Thyroid gland (tissue), 4 donors: ENCODE results near the gene EIF2B4. TPM values are rescaled to one million over a fixed set of nuclear protein-coding genes. Genes with fewer than 3 reads are reported as not detected.

Experiments
- DNase-seq, 2 donors: peaks; one replicate each; pipeline ENCODE4 v3.0.0-alpha.2; 2019
- H3K27ac ChIP-seq, 3 donors: fragments of 200-600 bp; sonication (generic); 1 replicate in 2 of 3; 2 replicates in 1 of 3; pipeline ENCODE4 v1.5.1; 2016 to 2019; ENCODE audit warnings: mild to moderate bottlenecking in 1 of 3, moderate library complexity in 1 of 3
- H3K27me3 ChIP-seq: fragments of 200-600 bp; sonication (generic); one replicate; pipeline ENCODE4 v1.5.1; 2019
- H3K36me3 ChIP-seq, 2 donors: fragments of 200-600 bp; sonication (generic); one replicate each; pipeline ENCODE4 v1.5.1; 2016 to 2019
- H3K4me1 ChIP-seq, 2 donors: fragments of 200-600 bp; sonication (generic); one replicate each; pipeline ENCODE4 v1.5.1; 2017 to 2019
- H3K4me3 ChIP-seq, 3 donors: fragments of 200-600 bp; sonication (generic); replicated peaks in 1 of 3; 1 replicate in 2 of 3; 2 replicates in 1 of 3; pipeline ENCODE4 v1.5.1; 2016; ENCODE audit warnings: mild to moderate bottlenecking in 1 of 3
- H3K9me3 ChIP-seq: fragments of 200-600 bp; sonication (generic); one replicate; pipeline ENCODE4 v1.5.1; 2017
- POLR2A ChIP-seq, 2 donors: fragments of 450-650 bp; IDR thresholded peaks; one replicate each; pipeline ENCODE4 v1.6.1; 2017; ENCODE audit warnings: antibody characterized with exemption in 2 of 2, mild to moderate bottlenecking in 2 of 2, moderate library complexity in 1 of 2
- WGBS, 2 donors: methylation state at CpG; one replicate each; pipeline ENCODE4 v1.1.5; 2017; 5-methylcytosine and 5-hydroxymethylcytosine counted together
- intact Hi-C: fragments of 100-400 bp; cut with DNase I; formaldehyde crosslinking; loops from one replicate; pipeline ENCODE4 v1.15.1; 2023
- total RNA-seq, 4 donors: library from RNA; depleted of rRNA; stranded (reverse); fragments of >200 nt; gene quantifications; one replicate each; pipeline ENCODE4 v1.2.3, GENCODE V29; 2016
- TF ChIP-seq, protein P1 (sequence below), 6 experiments: fragments of 200-600 bp in 3 of 6; fragments of 450-650 bp in 3 of 6; sonication (generic) in 3 of 6; IDR thresholded peaks; one replicate each; pipeline ENCODE4 v1.5.1; 2016 to 2019; ENCODE audit warnings: antibody characterized with exemption in 6 of 6, mild to moderate bottlenecking in 2 of 6, inconsistent platforms in 1 of 6, moderate library complexity in 1 of 6

The EIF2B4 gene
- total RNA-seq, 4 donors from 2014 or later, result 34.7 to 44.0 (median 38.6) TPM

GRCh38 chr2:27315122-27315521 lies 55.0 kb downstream of the EIF2B4 start:
- 75 to 79% methylated on average over 8 of the region's 8 CpGs for WGBS, 2 donors
- DNase-seq, result no peak
- Histone ChIP-seq H3K9me3 (no peaks in the 10 kb centered on the region), H3K4me3 (no peak overlapping the region), H3K4me1 (no peaks in the 10 kb centered on the region), H3K27me3 (no peaks in the 10 kb centered on the region), H3K27ac (no peak overlapping the region), H3K36me3 (no peaks in the 10 kb centered on the region)
- TF ChIP-seq, protein P1, sequence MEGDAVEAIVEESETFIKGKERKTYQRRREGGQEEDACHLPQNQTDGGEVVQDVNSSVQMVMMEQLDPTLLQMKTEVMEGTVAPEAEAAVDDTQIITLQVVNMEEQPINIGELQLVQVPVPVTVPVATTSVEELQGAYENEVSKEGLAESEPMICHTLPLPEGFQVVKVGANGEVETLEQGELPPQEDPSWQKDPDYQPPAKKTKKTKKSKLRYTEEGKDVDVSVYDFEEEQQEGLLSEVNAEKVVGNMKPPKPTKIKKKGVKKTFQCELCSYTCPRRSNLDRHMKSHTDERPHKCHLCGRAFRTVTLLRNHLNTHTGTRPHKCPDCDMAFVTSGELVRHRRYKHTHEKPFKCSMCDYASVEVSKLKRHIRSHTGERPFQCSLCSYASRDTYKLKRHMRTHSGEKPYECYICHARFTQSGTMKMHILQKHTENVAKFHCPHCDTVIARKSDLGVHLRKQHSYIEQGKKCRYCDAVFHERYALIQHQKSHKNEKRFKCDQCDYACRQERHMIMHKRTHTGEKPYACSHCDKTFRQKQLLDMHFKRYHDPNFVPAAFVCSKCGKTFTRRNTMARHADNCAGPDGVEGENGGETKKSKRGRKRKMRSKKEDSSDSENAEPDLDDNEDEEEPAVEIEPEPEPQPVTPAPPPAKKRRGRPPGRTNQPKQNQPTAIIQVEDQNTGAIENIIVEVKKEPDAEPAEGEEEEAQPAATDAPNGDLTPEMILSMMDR (IDR thresholded peaks at IDR 0.05), result no peak
- no peak for TF ChIP-seq POLR2A (IDR thresholded peaks at IDR 0.05)
- intact Hi-C loops, result no loop called here

DNA sequence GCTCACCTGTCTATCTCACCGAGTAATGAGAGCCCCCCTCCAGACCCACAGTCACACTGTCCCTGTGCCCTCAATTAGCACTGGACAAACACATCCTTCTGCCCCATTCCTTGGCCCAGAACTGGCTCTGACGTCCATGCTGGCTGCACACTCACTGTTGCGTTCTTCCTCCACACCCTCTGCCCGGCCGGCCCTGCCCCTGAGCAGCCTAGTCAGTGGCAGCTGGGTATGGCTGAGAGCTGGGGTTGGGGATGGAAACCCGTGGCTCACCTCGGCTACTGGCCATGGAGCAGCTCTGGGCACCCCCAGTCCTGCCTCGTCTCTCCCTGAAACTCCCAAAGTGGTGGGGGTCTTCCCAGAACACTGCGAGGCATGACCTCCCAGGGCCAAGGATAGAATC lies 55.4 kb downstream of the EIF2B4 start:
- TF ChIP-seq, protein P1 (IDR thresholded peaks at IDR 0.05), result no peak
- no peak for TF ChIP-seq POLR2A (IDR thresholded peaks at IDR 0.05)
- intact Hi-C loops, result no loop called here

More for the DNA sequence above, 55.4 kb downstream of the EIF2B4 start:
- Histone ChIP-seq H3K36me3 (no peaks in the 10 kb centered on the region), H3K27ac (no peak overlapping the region), H3K4me3 (no peak overlapping the region), H3K4me1 (no peaks in the 10 kb centered on the region), H3K27me3 (no peaks in the 10 kb centered on the region), H3K9me3 (no peaks in the 10 kb centered on the region)
- 88 to 94% methylated on average over 7 to 8 of the region's 9 CpGs for WGBS, 2 donors
- no peak for DNase-seq

Other genes with a start within 250 kb of the EIF2B4 start
- 1 to 10 TPM in 1 of 4 donors, under 1 TPM in 3; 0.44 to 1.1 (median 0.76) TPM for gene ABHD1, start 246.5 kb downstream of the EIF2B4 start, total RNA-seq
- 10 to 100 TPM; 52.4 to 84.0 (median 55.2) TPM for gene PREB, start 235.7 kb downstream of the EIF2B4 start, total RNA-seq
- under 1 TPM in 2 of 4 donors, not detected in 2; 0.27 to 0.67 TPM for gene PRR30, start 230.9 kb downstream of the EIF2B4 start, total RNA-seq
- gene TCF23, start 221.3 kb downstream of the EIF2B4 start, total RNA-seq, result under 1 TPM in 1 of 4 donors, not detected in 3; 0.13 TPM
- gene ATRAID, start 158.3 kb downstream of the EIF2B4 start, total RNA-seq, result 100 to 1,000 TPM; 149 to 345 (median 254) TPM
- 10 to 100 TPM; 10.9 to 34.0 (median 22.0) TPM for gene SLC5A6, start 158.1 kb downstream of the EIF2B4 start, total RNA-seq
- 10 to 100 TPM; 16.5 to 31.9 (median 28.2) TPM for gene CAD, start 153.0 kb downstream of the EIF2B4 start, total RNA-seq
- gene SLC30A3, start 107.3 kb downstream of the EIF2B4 start, total RNA-seq, result under 1 TPM; 0.33 to 0.98 (median 0.80) TPM
- gene DNAJC5G, start 94.9 kb downstream of the EIF2B4 start, total RNA-seq, result 1 to 10 TPM in 2 of 4 donors, under 1 TPM in 1, not detected in 1; 0.33 to 2.1 (median 1.1) TPM
- gene TRIM54, start 87.9 kb downstream of the EIF2B4 start, total RNA-seq, result 1 to 10 TPM in 1 of 4 donors, under 1 TPM in 2, not detected in 1; 0.22 to 1.6 (median 0.54) TPM
- 1 to 10 TPM; 1.1 to 2.5 (median 2.0) TPM for gene UCN, start 61.9 kb downstream of the EIF2B4 start, total RNA-seq
- 100 to 1,000 TPM in 3 of 4 donors, 10 to 100 TPM in 1; 92.9 to 151 (median 116) TPM for gene MPV17, start 47.2 kb downstream of the EIF2B4 start, total RNA-seq
- 10 to 100 TPM; 44.7 to 86.6 (median 51.8) TPM for gene GTF3C2, start 13.6 kb downstream of the EIF2B4 start, total RNA-seq
- gene SNX17, start 278 bp upstream of the EIF2B4 start, total RNA-seq, result 100 to 1,000 TPM; 109 to 148 (median 130) TPM
- 10 to 100 TPM in 1 of 4 donors, 1 to 10 TPM in 3; 9.1 to 14.8 (median 9.2) TPM for gene ZNF513, start 10.4 kb upstream of the EIF2B4 start, total RNA-seq
- 10 to 100 TPM; 55.4 to 75.2 (median 59.5) TPM for gene PPM1G, start 39.3 kb upstream of the EIF2B4 start, total RNA-seq
- 10 to 100 TPM; 45.2 to 68.6 (median 63.1) TPM for gene NRBP1, start 58.3 kb upstream of the EIF2B4 start, total RNA-seq
- 10 to 100 TPM in 3 of 4 donors, 1 to 10 TPM in 1; 9.2 to 40.1 (median 19.4) TPM for gene KRTCAP3, start 72.0 kb upstream of the EIF2B4 start, total RNA-seq
- gene IFT172, start 119.4 kb upstream of the EIF2B4 start, total RNA-seq, result 10 to 100 TPM; 30.9 to 56.8 (median 43.7) TPM
- gene FNDC4, start 124.9 kb upstream of the EIF2B4 start, total RNA-seq, result 10 to 100 TPM in 1 of 4 donors, 1 to 10 TPM in 3; 4.0 to 17.7 (median 7.1) TPM
- under 1 TPM in 1 of 4 donors, not detected in 3; 0.13 TPM for gene GCKR, start 126.5 kb upstream of the EIF2B4 start, total RNA-seq
- 10 to 100 TPM; 39.2 to 70.6 (median 50.3) TPM for gene ZNF512, start 212.7 kb upstream of the EIF2B4 start, total RNA-seq